Measurements from ENCODE around the gene PM20D2. TPM values are rescaled to one million over a fixed set of nuclear protein-coding genes. Genes with fewer than 3 reads are reported as not detected.
"Not testable (repeated sequence)": the region's sequence is repeated elsewhere in the genome, so short reads cannot be mapped to it uniquely, and the experiment has no call there.

PM20D2 gene
- polyA plus RNA-seq, 3 donors = 1.2 to 2.1 (median 1.4) TPM

DNA sequence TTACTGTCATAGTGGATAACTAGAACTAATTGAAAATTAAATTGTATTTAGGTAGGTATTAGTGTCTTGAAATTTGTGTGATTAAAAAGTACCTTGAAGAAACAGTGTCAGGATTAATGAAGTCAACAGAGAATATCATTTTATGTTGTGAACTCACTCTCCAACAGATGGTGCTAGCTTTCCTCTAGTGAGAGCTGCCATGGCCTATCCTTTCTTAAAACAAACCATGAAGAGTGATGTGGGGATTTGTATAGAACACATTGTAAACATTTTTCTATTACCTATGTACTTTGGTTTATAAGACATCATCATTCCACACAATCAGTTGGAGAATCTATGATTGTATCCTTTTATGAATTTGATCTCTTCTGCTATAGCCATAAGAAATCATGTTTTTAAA, 23.2 kb upstream of the PM20D2 start:
- peak in 1 of 3 donors; percentile 7 for DNase-seq
- peaks cover 0 to 10% of the 10 kb centered on the region in 2 donors for H3K27me3 ChIP-seq (ENCODE audit: control insufficient read depth in 2 of 2, insufficient read depth in 2 of 2, low read length in 2 of 2)
- Mint-ChIP-seq H3K4me1 (peaks cover 3% of the 10 kb centered on the region), H3K27me3 (ENCODE audit: low read depth in 3 of 3) (peaks cover 5 to 9% (median 8%) of the 10 kb centered on the region in 3 donors), H3K36me3 (no peaks in the 10 kb centered on the region), H3K27ac (no peak overlapping the region), H3K9me3 (peaks cover 4 to 27% (median 9%) of the 10 kb centered on the region in 7 donors), H3K4me3 (no peak overlapping the region)
- no peak overlapping the region for H3K4me2 ChIP-seq (replicated peaks; ENCODE audit: extremely low read depth, low read length, poor library complexity, severe bottlenecking)
- H3K9me3 ChIP-seq (replicated peaks in 1 of 2; ENCODE audit: control insufficient read depth in 1 of 2, insufficient read depth in 1 of 2, low read length in 2 of 2) = peaks cover under 1 to 15% of the 10 kb centered on the region in 2 donors
- H3K9ac ChIP-seq (ENCODE audit: insufficient read depth, low read length, poor library complexity, severe bottlenecking) = no peak overlapping the region
- no peak overlapping the region for H3K4me3 ChIP-seq (replicated peaks in 1 of 3; ENCODE audit: low read depth in 2 of 3, low read length in 3 of 3)
- no peaks in the 10 kb centered on the region for H3K36me3 ChIP-seq (replicated peaks in 1 of 2; ENCODE audit: control insufficient read depth in 1 of 2, insufficient read depth in 2 of 2, low read length in 2 of 2)
- no peak overlapping the region for H2AFZ ChIP-seq (ENCODE audit: insufficient read depth, low read depth, low read length, poor library complexity, severe bottlenecking)
- H3K4me1 ChIP-seq (ENCODE audit: control insufficient read depth in 1 of 2, insufficient read depth in 2 of 2, low read length in 2 of 2) = peaks cover 2 to 3% of the 10 kb centered on the region in 2 donors
- intact Hi-C loops (cut with micrococcal nuclease) = no loop called here
- TF ChIP-seq, protein P1, sequence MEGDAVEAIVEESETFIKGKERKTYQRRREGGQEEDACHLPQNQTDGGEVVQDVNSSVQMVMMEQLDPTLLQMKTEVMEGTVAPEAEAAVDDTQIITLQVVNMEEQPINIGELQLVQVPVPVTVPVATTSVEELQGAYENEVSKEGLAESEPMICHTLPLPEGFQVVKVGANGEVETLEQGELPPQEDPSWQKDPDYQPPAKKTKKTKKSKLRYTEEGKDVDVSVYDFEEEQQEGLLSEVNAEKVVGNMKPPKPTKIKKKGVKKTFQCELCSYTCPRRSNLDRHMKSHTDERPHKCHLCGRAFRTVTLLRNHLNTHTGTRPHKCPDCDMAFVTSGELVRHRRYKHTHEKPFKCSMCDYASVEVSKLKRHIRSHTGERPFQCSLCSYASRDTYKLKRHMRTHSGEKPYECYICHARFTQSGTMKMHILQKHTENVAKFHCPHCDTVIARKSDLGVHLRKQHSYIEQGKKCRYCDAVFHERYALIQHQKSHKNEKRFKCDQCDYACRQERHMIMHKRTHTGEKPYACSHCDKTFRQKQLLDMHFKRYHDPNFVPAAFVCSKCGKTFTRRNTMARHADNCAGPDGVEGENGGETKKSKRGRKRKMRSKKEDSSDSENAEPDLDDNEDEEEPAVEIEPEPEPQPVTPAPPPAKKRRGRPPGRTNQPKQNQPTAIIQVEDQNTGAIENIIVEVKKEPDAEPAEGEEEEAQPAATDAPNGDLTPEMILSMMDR (IDR thresholded peaks at IDR 0.05) = peak; percentile 19
- H4K20me1 ChIP-seq (ENCODE audit: insufficient read depth, low read length) = no peaks in the 10 kb centered on the region
- no peaks in the 10 kb centered on the region for H3K79me2 ChIP-seq (ENCODE audit: insufficient read depth, low read length)
- H3K27ac ChIP-seq (ENCODE audit: low read depth in 1 of 2, low read length in 2 of 2) = no peak overlapping the region

DNA sequence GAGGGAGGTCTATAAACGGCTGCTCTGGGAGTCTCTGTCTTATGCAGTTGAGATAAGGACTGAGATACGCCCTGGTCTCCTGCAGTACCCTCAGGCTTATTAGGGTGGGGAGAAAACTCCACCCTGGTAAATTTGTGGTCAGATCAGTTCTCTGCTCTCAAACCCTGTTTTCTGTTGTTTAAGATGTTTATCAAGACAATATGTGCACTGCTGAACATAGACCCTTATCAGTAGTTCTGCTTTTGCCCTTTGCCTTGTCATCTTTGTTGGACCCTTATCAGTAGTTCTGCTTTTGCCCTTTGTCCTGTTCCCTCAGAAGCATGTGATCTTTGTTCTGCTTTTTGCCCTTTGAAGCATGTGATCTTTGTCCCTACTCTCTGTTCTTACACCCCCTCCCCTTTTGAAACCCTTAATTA, 17.6 kb upstream of the PM20D2 start:
- Mint-ChIP-seq H3K27ac (peak overlapping the region; percentile 51 to 85 (median 68)), H3K4me1 (peaks cover 19% of the 10 kb centered on the region), H3K9me3 (peaks cover 14 to 36% (median 21%) of the 10 kb centered on the region in 7 donors)
- H3K4me1 ChIP-seq (ENCODE audit: control insufficient read depth in 1 of 2, insufficient read depth in 2 of 2, low read length in 2 of 2); H3K9ac ChIP-seq (ENCODE audit: insufficient read depth, low read length, poor library complexity, severe bottlenecking); H3K27me3 Mint-ChIP-seq (ENCODE audit: low read depth in 3 of 3); H3K4me3 Mint-ChIP-seq; H3K36me3 ChIP-seq (replicated peaks in 1 of 2; ENCODE audit: control insufficient read depth in 1 of 2, insufficient read depth in 2 of 2, low read length in 2 of 2); H3K79me2 ChIP-seq (ENCODE audit: insufficient read depth, low read length); H3K27me3 ChIP-seq (ENCODE audit: control insufficient read depth in 2 of 2, insufficient read depth in 2 of 2, low read length in 2 of 2); H3K4me3 ChIP-seq (replicated peaks in 1 of 3; ENCODE audit: low read depth in 2 of 3, low read length in 3 of 3); H2AFZ ChIP-seq (ENCODE audit: insufficient read depth, low read depth, low read length, poor library complexity, severe bottlenecking); DNase-seq; H4K20me1 ChIP-seq (ENCODE audit: insufficient read depth, low read length); H3K36me3 Mint-ChIP-seq; intact Hi-C loops (cut with micrococcal nuclease); H3K4me2 ChIP-seq (replicated peaks; ENCODE audit: extremely low read depth, low read length, poor library complexity, severe bottlenecking): not testable (repeated sequence)
- 80% methylated on average over 1 of the region's 2 CpGs for WGBS (ENCODE audit: insufficient coverage)
- Histone ChIP-seq H3K27ac (ENCODE audit: low read depth in 1 of 2, low read length in 2 of 2) (peak overlapping the region in 1 of 2 donors; percentile 20), H3K9me3 (replicated peaks in 1 of 2; ENCODE audit: control insufficient read depth in 1 of 2, insufficient read depth in 1 of 2, low read length in 2 of 2) (peaks cover 16 to 28% of the 10 kb centered on the region in 2 donors)

Data from CD14-positive monocyte (primary cell).